Thoracic aorta (tissue), 2 donors: ENCODE measurements around the gene STK36. TPM values are rescaled to one million over a fixed set of nuclear protein-coding genes. Genes with fewer than 3 reads are reported as not detected.

Experiments
- ATAC-seq: fragments of 150-250 bp; one replicate; pipeline ENCODE4 v1.8.0; 2017; ENCODE audit warnings: low read depth; ENCODE audit not compliant: insufficient number of reproducible peaks, low FRiP score
- DNase-seq: peaks from one replicate; pipeline ENCODE4 v3.0.0-alpha.2; 2020; ENCODE audit warnings: low spot score
- H3K27ac ChIP-seq, 2 donors: fragments of 200-600 bp; sonication (generic); 1 replicate in 1 of 2; 2 replicates in 1 of 2; pipeline ENCODE4 v1.5.1; 2016; ENCODE audit warnings: mild to moderate bottlenecking in 2 of 2, moderate library complexity in 2 of 2
- H3K27me3 ChIP-seq: fragments of 200-600 bp; sonication (generic); replicated peaks from 2 replicates; pipeline ENCODE4 v1.6.0; 2016; ENCODE audit warnings: mild to moderate bottlenecking; ENCODE audit not compliant: insufficient read depth
- H3K36me3 ChIP-seq: fragments of 200-600 bp; sonication (generic); one replicate; pipeline ENCODE4 v1.5.1; 2016
- H3K4me1 ChIP-seq, 2 donors: fragments of 200-600 bp; sonication (generic); 1 replicate in 1 of 2; 2 replicates in 1 of 2; pipeline versions ENCODE4 v1.5.1 to v1.6.0; 2016; ENCODE audit warnings: low read depth in 2 of 2, mild to moderate bottlenecking in 1 of 2; ENCODE audit not compliant: control insufficient read depth in 1 of 2
- H3K4me3 ChIP-seq: fragments of 200-600 bp; sonication (generic); 2 replicates; pipeline ENCODE4 v1.5.1; 2016; ENCODE audit warnings: mild to moderate bottlenecking
- H3K9me3 ChIP-seq: fragments of 200-600 bp; sonication (generic); 2 replicates; pipeline ENCODE4 v1.5.1; 2016
- total RNA-seq, 2 donors: library from RNA; depleted of rRNA; stranded (reverse); fragments of >200 nt; gene quantifications; one replicate each; pipeline versions ENCODE4 v1.1.0 to v1.2.3, GENCODE V29; 2016
- TF ChIP-seq, protein P1 (sequence below): fragments of 200-600 bp; sonication (generic); IDR thresholded peaks from one replicate; pipeline ENCODE4 v1.5.1; 2019; ENCODE audit warnings: antibody characterized with exemption

The STK36 gene
- total RNA-seq, 2 donors from 2014 or later, result 26.0 to 55.4 TPM

DNA sequence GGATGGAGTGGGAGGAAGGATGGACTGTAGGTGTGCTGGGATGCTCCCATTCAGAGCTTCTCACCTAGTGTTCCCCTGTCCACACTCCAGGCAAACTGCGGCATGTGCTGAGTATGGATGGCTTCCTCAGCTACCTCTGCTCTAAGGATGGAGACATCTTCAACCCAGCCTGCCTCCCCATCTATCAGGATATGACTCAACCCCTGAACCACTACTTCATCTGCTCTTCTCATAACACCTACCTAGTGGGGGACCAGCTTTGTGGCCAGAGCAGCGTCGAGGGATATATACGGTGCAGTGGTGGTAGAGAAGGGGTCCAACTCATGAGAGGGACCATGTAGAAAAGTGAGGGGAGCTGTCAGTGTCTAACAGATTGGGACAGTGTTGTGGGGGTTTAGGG lies 43.9 kb upstream of the STK36 start:
- H3K4me3 ChIP-seq, result no peak overlapping the region
- no peak overlapping the region for H3K27ac ChIP-seq
- no peaks in the 10 kb centered on the region for H3K36me3 ChIP-seq
- ATAC-seq, result no peak
- DNase-seq, result no peak
- TF ChIP-seq, protein P1, sequence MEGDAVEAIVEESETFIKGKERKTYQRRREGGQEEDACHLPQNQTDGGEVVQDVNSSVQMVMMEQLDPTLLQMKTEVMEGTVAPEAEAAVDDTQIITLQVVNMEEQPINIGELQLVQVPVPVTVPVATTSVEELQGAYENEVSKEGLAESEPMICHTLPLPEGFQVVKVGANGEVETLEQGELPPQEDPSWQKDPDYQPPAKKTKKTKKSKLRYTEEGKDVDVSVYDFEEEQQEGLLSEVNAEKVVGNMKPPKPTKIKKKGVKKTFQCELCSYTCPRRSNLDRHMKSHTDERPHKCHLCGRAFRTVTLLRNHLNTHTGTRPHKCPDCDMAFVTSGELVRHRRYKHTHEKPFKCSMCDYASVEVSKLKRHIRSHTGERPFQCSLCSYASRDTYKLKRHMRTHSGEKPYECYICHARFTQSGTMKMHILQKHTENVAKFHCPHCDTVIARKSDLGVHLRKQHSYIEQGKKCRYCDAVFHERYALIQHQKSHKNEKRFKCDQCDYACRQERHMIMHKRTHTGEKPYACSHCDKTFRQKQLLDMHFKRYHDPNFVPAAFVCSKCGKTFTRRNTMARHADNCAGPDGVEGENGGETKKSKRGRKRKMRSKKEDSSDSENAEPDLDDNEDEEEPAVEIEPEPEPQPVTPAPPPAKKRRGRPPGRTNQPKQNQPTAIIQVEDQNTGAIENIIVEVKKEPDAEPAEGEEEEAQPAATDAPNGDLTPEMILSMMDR, result no peak
- no peaks in the 10 kb centered on the region for H3K4me1 ChIP-seq
- H3K27me3 ChIP-seq, result no peaks in the 10 kb centered on the region
- H3K9me3 ChIP-seq, result no peaks in the 10 kb centered on the region

DNA sequence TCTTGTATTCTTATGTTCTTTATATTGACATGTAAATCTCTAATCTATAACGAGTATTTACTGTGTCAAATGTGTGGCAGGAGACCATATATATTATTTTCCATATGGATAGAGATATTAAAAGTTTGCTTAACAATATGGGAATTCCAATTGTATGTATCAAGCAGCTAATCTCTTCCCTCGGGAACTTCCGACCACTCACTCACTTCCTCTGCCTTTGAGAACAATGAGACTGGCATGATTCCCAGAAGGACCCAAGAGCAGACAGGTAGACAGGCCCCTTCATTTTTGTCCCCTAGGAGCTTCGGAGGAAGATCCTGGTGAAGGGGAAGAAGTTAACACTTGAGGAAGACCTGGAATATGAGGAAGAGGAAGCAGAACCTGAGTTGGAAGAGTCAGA lies 40.0 kb upstream of the STK36 start:
- ATAC-seq, result no peak
- Histone ChIP-seq H3K36me3 (peaks cover 24% of the 10 kb centered on the region), H3K4me1 (no peaks in the 10 kb centered on the region), H3K4me3 (no peak overlapping the region), H3K9me3 (no peaks in the 10 kb centered on the region), H3K27me3 (no peaks in the 10 kb centered on the region), H3K27ac (no peak overlapping the region)
- TF ChIP-seq, protein P1, result no peak
- DNase-seq, result no peak

DNA sequence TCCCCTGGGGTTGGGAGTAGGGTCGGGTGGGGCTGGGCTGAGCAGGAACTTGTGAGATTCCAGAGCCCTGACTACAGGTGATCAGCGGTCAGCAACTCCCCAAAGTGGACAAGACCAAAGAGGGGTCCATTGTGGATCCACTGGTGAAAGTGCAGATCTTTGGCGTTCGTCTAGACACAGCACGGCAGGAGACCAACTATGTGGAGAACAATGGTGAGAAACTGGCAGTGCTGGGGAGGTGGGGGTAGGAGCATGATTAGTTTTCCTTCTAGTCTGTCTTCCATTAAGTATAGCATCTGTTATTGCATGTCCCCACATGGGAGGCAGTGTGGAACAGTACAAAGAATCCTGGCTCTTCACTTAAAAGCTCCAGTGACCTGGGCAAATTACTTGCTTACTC lies 36.2 kb upstream of the STK36 start:
- TF ChIP-seq, protein P1, result no peak
- no peak for ATAC-seq
- Histone ChIP-seq H3K27ac (no peak overlapping the region), H3K4me1 (no peaks in the 10 kb centered on the region), H3K4me3 (no peak overlapping the region), H3K36me3 (peaks cover 58% of the 10 kb centered on the region), H3K9me3 (no peaks in the 10 kb centered on the region), H3K27me3 (no peaks in the 10 kb centered on the region)
- no peak for DNase-seq

DNA sequence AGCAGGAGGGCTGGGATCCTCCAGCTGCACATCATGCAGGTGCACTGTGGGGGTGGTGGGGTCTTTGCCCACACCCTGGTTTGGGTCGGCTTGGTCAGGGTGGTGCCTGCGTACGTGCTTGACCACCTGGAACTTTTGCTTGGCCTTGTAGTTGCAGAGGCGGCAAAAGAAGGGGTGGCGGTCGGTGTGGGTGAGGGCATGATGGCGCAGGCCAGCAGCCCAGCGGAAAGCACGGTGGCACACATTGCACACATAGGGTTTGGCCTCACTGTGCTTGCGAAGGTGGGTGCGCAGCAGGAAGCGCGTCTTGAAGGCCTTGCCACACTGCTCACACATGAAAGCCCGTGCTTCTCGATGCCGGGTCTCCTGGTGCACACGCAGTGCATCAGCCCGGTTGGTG lies 33.5 kb upstream of the STK36 start:
- Histone ChIP-seq H3K9me3 (no peaks in the 10 kb centered on the region), H3K4me3 (no peak overlapping the region), H3K36me3 (peaks cover 74% of the 10 kb centered on the region), H3K27me3 (no peaks in the 10 kb centered on the region), H3K4me1 (no peaks in the 10 kb centered on the region), H3K27ac (no peak overlapping the region)
- TF ChIP-seq, protein P1, result no peak
- ATAC-seq (no peak), DNase-seq (no peak)

DNA sequence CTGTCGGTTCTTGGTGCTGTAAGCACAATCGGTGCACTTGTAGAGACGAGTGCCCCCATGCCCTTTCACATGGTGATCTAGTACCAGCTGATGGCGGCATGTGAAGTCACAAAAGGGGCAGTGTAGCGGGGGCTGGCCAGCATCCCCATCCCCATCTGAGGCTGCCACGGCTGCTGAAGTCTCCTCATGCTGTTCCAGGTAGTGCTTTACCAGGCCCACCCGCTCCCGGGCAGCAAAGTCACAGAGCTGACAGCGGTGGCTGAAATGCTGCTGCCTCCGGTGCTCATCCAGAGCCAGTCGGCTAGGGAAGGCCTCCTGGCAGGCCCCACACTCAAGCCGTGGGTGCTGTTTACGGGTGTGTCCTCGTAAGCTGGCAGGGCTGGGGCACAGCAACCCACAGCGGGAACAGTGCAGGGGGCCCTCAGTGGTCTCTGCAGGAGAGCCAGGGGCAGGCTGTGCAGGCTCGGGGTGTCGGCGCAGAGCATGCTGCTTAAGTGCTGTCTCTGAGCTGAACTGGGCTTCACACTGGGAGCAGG lies 29.7 kb upstream of the STK36 start:
- DNase-seq, result no peak
- TF ChIP-seq, protein P1, result no peak
- Histone ChIP-seq H3K27ac (no peak overlapping the region), H3K4me3 (no peak overlapping the region), H3K27me3 (no peaks in the 10 kb centered on the region), H3K36me3 (peaks cover 79% of the 10 kb centered on the region), H3K4me1 (no peaks in the 10 kb centered on the region), H3K9me3 (no peaks in the 10 kb centered on the region)
- no peak for ATAC-seq
